ENCODE data around the gene CAMSAP2.

Gene CAMSAP2

GRCh38 chr1:200887036-200887435 is 148.3 kb downstream of the CAMSAP2 start:
- no peak for DNase-seq

DNA sequence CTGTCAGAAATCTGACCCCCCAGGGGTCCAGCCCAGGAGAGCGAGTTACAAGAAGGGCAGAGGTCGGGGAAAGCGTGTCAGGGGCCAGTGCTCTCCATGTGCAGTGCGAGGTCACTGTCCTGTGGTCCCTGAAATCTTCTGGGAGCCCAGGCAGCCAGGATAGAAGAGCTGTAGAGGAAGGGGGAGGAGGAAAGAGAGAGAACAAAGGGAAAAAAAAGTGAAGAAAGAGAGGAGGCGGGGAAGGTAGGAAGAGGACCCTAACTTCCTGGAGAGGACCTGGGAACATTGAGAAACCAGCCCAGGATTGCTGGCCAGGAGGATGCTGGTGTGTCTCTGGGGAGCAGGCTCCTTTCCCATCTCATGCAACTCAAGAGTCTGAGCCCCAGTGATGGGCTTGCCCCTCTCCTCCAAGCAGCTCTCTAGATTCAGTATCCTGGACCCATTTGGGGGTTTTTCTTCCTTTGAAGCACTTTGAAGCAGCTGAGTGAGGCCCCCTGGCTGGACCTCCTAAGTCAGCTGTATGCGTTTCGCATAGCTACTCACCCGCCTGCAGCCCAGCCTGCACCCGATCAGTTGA is 149.2 kb downstream of the CAMSAP2 start:
- no peak for DNase-seq

GRCh38 chr1:200888349-200888838 is 149.7 kb downstream of the CAMSAP2 start:
- DNase-seq, result no peak

DNA sequence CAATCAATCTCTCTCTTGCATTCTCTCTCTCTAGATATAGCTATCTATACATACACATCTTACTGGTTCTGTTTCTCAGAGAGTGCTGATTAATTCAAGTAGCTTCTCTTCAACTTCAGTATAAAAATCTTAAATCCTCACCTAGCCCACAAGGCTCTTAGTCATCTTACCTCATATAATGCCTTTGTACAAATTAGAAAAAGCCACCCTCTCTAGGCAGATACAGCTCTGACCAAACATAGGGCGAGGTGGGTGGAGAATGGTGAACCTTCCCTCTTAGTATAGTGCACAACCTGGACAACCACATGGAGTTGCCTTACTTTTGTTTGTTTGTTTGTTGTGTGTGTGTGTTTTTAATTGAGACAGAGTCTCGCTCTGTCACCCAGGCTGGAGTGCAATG is 150.9 kb downstream of the CAMSAP2 start:
- DNase-seq, result no peak

DNA sequence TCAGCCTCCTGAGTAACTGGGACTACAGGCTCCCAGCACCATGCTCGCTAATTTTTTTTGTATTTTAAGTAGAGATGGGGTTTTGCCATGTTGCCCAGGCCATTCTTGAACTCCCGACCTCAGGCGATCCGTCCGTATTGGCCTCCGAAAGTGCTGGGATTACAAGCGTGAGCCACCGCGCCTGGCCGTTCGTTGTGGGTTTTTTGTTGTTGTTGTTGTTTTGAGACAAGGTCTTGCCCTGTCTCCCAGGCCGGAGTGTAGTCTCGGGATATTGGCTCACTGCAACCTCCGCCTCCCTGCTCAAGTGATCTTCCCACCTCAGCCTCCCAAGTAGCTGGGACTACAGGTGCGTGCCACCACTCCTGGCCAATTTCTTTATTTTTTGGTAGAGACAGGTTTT is 151.3 kb downstream of the CAMSAP2 start:
- no peak for DNase-seq

GRCh38 chr1:200890818-200891773 is 152.4 kb downstream of the CAMSAP2 start:
- no peak for DNase-seq

DNA sequence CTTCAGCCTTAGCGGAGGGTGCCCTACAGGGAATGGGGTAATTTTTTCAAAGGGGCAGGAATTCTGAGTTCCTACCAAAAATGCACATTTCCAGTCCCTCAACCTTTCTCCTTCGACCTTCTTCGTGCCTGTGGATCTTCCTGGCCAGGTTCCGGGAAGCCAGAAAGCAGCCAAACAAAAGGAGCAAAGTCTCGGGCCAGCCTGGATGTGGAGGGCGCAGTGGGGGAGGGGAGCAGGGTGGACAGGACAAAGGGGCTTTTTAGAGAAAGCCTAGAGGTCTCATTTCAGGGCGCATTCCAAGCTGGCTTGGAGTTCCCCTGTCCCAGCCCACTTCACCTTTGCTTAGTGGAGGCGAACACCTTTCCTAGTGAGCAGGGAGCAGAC is 153.1 kb downstream of the CAMSAP2 start:
- DNase-seq, result no peak

DNA sequence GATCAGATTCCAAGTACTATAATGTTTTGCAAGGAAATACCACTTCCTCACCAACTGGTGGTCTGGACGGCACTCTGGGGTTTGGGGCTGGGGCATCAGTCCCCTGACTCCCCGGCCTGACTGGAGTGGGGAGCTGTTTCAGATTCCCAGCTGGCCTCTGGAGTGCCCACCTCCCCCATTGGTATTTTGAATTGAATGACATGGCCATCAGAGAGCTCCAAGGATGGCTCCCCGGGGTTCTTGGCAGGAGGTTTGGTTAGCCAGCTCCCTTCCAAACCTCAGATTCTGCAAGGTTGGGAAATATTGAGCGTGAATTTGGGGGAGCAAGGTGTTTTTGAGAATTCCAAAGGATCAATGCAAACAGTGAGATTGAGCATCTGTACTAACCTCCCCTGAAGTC is 153.9 kb downstream of the CAMSAP2 start:
- no peak for DNase-seq

GRCh38 chr1:200892958-200893357 is 154.3 kb downstream of the CAMSAP2 start:
- no peak for DNase-seq

- DNase-seq, result no peak
Measured at GRCh38 chr1:200893411-200893901, 154.8 kb downstream of the CAMSAP2 start.

DNA sequence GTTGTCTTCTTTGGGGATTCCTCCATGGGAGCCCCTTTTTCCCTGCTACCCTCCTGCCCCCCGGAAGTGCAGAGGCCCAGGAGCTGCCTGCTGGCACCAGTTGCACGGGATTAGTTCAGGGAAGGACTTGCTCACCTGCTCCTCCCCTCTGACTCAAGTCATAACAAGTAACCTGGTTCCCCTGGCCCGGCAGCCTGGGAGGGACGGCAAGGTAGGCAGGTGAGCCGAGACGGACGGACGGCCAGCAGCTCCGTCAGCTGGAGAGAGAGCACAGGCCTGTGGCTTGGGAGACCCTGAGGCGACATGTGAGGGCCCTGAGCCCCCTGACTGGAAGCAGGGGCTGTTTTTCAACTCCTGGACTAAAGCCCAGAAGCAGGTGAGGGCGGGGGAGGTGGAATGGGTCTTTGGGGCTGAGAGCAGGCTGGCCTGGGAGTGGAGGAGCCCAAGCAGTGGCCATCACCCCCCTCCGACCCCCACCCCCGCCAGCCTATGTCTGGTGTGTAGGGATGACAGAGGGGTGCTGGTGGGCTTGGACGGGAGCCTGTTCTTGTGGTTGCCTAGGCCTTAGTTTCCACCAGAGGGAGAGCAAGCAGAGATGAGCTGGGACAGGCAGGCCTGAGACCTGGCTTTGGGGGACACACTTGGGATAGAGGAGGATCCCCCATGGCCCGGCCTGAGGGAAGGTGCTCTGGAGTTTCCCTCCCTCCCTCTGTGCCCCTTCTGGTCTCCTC is 156.2 kb downstream of the CAMSAP2 start, which contains the start of gene INAVA:
INAVA (plus strand) TSS at position 189 of the 731 bp plus-strand sequence. CDS start 3,501 bp downstream, outside the sequence.
- no peak for DNase-seq

- no peak for DNase-seq
Measured at GRCh38 chr1:200895443-200895789, 156.7 kb downstream of the CAMSAP2 start.

GRCh38 chr1:200895801-200896530 is 157.3 kb downstream of the CAMSAP2 start:
- DNase-seq, result no peak

DNA sequence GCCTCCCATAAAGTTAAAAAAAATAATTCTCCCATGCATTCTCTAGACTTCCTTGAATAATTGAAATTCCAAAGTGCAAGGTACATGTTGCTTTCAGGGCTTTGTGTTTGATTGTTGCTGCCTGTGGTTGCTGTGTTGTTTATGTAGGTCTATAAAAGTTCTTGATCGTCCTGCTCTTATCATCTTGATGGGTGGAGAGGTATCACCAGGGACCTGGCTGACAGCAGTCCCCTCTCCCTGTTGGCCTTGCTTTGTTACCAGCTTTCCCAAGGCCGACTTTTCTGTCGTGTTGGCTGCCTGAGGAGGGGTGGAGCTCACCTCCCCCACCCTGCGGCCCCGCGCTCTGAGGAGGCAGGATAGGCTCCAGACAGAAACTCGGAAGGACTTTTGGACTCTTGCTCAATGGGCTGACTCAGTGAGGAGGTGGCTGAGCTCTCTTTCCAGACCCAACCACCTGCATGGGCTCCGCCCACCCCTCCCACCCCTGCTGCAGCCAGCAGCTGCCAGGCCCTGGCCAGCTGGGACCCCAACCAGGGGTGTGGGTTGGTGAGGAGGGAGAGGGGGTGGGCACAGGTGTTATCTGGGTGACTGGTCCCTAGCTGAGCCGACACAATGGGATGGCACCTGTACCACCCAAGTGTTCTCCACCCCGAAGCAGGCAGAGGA is 158.0 kb downstream of the CAMSAP2 start:
- no peak for DNase-seq

DNA sequence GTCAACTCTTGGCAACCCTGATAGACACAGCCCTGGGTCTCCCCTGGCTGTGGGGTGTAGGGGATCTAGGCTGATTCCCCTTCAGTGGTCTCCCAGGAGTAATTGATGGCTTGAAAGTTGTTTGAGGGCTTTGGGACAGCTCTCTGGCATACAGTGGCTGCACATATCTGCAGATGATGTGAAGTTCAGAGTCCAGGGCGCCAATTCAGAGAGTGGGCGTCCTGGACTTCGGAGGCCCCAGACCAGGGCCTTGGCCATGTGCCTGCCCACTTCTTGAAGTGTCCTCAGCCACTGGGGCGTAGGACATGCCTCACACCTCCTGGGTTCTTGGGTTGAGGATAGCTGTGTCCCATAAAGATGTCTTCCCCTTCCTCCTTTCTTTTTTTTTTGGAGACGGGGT is 158.6 kb downstream of the CAMSAP2 start:
- DNase-seq, result no peak

DNA sequence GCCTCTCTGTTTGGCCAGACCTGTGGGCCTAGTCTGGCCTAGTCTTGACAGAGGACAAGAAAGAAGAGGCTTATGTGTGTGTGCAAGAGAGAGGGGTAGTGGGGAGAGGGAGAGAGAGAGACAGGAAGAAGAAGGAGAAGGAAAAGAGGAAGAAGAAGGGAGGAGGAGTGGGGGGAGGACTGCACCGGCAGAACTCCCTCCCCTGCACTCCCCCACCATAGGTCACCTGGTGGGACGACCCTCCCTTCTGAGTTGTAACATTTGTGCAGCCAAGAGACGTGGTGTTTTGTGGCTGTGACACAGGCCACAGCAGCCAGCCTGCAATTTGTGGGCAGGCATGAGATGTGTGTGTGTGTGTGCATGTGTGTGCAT is 160.3 kb downstream of the CAMSAP2 start:
- DNase-seq, result no peak

DNA sequence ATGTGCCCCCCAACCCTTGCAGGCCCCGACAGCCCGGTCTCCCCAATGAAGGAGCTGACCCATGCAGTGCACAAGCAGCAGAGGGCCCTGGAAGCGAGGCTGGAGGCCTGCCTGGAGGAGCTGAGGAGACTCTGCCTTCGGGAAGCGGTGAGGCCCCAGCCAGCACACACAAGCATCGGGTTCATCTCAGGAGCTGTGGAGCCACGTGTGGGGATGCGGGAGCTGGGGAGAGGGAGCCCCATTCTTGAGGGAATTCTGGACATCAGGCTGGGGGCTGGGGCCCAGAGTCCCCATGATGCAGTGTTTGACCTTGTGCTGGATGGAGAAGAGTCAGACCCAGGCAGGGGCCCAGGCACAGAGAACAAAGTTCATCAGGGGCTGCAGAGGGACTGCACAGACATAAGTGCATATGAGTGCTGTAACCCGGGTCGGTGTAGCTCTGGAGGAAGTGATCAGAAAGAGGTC is 160.8 kb downstream of the CAMSAP2 start:
- DNase-seq, result no peak

DNA sequence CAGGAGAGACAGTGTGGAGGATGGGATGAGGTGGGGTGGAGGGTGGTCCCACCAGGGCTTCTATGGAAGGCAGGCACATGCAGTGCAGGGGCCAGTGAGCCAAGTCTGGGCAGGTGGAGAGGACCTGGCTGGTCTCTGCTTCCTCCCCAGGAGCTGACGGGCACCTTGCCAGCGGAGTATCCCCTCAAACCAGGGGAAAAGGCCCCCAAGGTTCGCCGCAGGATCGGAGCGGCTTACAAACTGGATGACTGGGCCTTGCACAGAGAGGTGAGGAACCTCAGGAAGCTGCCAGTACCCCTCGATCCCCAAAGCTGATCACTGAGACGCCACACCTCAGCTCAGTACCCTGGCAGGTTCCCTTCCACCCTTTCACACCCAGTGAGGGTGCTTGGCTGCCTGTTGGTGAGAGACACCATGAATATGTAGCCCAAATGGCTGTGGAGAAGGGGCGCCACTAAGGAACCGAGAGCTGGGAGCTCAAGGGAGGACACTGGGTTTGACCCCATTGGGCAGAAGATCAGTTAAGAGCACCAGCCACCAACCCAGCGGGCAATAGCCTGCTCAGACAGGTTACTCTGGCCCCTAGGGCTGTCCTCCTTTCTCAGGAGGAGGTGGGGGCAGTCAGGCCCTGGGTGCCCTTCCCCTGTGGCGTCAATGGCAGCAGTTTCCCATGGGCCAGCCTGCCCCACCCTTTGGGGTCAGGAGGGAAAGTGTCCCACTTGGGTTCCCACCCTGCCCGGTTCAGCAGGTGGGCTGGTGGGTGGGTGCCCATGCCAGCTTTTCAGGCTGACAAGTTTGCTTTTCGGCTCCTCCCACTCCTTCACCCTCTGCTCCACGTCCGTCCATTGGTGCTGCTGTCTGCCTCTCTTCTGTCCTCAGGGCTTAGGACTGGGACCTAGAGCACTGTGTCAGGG is 161.5 kb downstream of the CAMSAP2 start:
- no peak for DNase-seq

GRCh38 chr1:200900877-200901276 is 162.2 kb downstream of the CAMSAP2 start:
- DNase-seq, result no peak

DNA sequence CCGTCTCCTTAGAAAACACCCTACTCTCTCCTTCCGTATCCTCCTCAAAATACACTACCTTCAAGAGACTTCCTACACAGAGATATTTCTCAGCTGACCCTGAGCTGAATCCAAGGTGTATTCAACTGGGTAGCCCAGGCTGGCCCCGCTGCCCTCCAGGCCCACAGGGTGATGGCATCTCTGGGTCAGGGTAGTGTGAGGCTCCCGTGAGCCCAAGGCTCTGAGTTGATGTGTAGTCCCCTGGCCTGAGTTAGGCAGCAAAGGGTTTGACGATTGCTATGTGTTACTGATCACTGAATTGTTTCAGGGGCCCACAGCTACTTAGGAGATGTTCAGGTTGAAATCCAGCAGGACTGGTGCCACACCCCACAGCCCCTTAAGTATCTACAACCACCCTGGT is 162.7 kb downstream of the CAMSAP2 start:
- no peak for DNase-seq

Data from NCI-H2081 (cell line).